Stimulated activated CD4-positive, alpha-beta T cell treated with anti-CD3 and anti-CD28 coated beads, Interleukin-4, amount 100 ng/mL, for 24 hours (primary cell): ENCODE measurements around the gene BCKDK.
"Not testable (repeated sequence)": the region's sequence is repeated elsewhere in the genome, so short reads cannot be mapped to it uniquely, and the experiment has no call there.

Experiments used
- DNase-seq: peaks from one replicate; pipeline ENCODE4 v3.0.0-alpha.2; 2020

BCKDK gene

GRCh38 chr16:31144418-31144817 is 36.2 kb downstream of the BCKDK start:
- DNase-seq = not testable (repeated sequence)

DNA sequence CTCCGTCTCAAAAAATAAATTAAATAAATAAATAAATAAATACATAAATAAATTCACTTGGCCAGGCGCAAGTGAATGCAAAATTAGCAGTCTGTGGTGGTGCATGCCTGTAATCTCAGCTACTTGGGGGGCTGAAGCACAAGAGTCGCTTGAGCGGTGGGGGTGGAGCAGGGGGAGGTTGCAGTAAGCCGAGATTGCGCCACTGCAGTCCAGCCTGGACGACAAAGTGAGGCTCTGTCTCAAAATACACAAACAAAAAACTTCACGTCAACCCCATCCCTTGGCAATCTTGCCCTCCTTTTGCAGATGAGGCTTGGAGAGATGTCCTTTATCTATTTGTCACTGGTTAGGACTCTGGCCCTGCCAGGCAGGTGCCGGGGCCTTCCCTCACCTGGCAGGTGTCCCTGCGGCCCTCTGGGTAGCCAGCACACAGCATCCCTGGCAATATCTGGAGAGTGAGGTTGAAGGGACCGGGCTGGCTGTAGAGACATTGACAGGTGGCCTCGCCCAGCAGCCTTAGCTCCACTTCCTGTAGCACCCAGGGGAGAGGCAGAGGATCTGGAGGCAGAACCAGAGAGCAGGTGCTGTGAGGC is 37.3 kb downstream of the BCKDK start:
- DNase-seq = no peak

GRCh38 chr16:31147574-31147973 is 39.4 kb downstream of the BCKDK start:
- DNase-seq = no peak

DNA sequence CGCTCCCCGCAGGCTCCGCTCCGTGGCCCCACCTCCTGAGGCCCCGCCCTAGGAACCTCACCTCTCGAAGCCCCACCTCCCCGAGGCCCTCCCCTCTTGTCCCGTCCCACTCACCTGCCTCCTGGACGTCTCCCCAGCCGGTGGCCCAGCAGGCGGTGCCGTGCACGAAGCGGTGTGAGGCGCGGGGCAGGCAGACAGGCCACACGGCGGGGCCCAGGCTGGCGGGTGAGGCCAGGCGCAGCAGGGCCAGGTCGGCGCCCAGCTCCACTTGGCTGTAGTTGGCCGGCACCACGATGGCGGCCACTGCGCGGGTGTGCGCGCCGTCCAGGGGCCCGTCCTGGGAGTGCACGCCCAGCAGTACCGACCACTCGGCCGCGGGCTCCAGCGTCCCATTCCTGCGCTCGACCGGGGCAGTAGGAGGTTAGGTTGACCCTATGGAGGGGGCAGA is 40.1 kb downstream of the BCKDK start:
- DNase-seq = no peak

DNA sequence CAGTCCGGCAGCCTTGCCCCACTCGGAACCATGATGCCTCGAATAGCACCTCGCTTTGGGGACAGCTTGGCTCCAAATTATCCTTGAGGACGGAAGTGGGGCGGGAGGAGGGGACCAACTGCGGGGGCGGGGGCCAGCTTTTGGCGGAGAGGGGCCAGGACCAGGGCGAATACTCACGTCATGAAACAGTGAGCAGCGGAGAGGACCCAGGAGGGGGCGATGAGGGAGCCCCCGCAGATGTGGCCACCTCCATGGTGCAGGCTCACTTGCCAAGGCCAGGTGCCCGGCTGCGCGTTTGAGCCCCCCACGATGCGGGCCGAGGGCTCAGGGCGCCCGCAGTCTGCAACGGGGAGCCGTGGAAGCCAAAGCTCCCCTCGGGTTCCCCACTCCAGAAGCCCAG is 40.7 kb downstream of the BCKDK start:
- DNase-seq = no peak

DNA sequence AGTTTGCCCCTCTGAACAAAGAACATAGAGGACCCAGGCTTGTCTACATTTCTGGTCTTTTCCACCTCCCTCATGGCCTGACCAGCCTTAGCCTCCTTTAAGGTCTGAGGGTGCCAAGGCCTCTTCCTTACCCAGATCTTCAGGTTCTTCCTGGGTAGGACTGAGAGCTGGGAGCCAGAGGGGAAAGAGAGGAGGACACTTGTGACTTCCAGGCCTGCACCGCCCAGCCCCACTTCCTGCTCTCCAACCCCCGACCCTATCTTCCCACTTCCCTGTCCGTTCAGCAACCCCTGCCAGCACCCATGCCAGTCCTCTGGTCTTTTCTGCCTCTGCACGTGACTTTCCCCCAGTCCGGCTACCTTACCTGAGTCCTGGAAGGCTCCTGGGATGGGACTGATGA is 41.1 kb downstream of the BCKDK start:
- no peak for DNase-seq

DNA sequence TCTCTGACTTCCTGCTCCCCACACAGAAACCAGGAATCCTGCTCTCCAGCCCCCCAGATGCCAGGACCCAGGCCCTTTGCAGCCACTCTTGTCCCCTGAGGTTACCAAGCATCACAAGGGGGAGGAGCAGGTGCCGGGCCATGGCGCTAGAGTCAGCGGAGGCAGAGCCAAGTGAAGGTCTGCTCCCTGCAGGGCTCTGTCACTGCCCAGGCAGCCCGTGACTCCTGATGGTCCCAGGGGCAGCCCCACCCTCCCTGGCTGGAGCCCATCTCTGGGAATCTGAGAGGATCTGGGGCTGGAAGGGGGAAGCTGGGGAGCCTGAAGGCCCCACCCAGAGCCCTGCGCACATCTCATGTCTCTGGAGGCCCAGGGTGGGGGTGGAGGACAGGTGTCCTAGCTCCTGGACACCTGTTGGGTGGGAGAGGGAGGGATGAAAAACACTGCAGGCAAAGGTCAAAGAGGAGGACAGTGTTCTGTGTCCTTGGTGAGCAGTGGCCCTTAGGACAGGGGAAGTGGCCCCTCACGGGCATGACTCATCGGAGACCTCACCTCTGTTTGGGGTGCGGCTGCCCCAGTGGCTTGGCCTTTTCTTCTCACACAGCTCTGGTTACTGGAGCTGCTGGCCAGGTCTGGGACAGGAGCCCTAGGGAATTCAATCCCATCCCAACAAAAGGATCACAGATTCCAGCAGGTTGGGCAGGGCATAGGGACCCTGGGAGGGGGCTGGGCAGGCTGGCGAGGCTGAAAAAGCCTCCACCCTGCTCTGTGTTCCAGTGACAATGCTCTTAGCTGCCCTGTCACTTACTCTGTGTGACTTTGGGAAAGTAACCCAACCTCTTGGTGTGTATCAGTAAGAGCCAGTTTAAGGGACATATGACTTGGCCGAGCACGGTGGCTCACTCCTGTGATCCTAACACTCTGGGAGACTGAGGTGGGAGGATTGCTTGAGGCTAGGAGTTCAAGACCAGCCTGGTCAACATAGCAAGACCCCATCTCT is 42.0 kb downstream of the BCKDK start, which contains the start of gene PRSS36:
Gene PRSS36, minus strand, starts transcription at position 173 of the 997 bp plus-strand sequence. Its CDS starts 31 bp downstream, at position 142.
- no peak for DNase-seq

DNA sequence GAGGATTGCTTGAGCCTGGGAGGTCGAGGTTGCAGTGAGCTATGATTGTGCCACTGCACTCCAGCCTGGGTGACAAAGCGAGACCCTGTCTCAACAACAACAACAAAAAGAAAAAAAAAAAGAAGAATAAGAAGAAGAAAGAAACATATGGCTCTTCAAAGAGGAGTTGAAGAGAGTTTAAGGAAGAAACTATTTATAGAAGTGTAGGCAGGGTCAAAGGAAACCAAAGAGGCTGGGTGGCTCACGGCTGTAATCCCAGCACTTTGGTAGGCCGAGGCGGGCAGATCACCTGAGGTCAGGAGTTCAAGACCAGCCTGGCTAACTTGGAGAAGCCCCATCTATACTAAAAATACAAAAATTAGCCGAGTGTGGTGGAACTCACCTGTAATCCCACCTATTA is 42.8 kb downstream of the BCKDK start:
- DNase-seq = not testable (repeated sequence)

DNA sequence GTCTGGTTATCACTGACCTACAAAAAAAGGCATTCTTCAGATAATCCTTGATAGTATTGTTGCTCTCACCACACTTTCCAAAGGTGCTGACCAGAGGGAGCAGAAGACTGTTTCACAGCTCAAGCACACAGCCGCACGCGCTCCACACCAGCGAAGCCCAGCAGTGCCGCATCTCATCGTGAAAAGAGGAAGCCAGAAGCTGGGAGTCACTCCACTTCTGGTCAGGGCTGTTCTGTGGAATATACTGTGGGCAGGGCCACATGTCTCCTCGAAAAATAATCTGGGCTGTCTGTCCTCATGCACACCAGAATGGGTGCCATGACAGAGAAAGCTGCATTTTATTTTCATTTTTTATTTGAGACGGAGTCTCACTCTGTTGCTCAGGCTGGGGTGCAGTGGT is 49.0 kb downstream of the BCKDK start:
- DNase-seq = no peak
